Type B pancreatic cell (in vitro differentiated cells): ENCODE data around the gene PRKX. TPM values are rescaled to one million over a fixed set of nuclear protein-coding genes. Genes with fewer than 3 reads are reported as not detected.
"Not testable (repeated sequence)": the region's sequence is repeated elsewhere in the genome, so short reads cannot be mapped to it uniquely, and the experiment has no call there.

Experiments used
- DNase-seq: peaks from one replicate; pipeline ENCODE4 v3.0.0; 2021; ENCODE audit warnings: mixed read lengths; ENCODE audit not compliant: unreplicated experiment; ENCODE audit errors: extremely low spot score
- H3K27ac Mint-ChIP-seq: 2 replicates; pipeline ENCODE4 v1.8.0; 2021; ENCODE audit warnings: mild to moderate bottlenecking, mixed read lengths
- H3K27me3 Mint-ChIP-seq: 2 replicates; pipeline ENCODE4 v1.8.0; 2021; ENCODE audit warnings: mixed read lengths
- H3K36me3 Mint-ChIP-seq: 2 replicates; pipeline ENCODE4 v1.8.0; 2021; ENCODE audit warnings: mixed read lengths
- H3K4me1 Mint-ChIP-seq: one replicate; pipeline ENCODE4 v1.8.0; 2021; ENCODE audit warnings: mixed read lengths; ENCODE audit not compliant: unreplicated experiment
- H3K4me3 Mint-ChIP-seq: 2 replicates; pipeline ENCODE4 v1.8.0; 2021; ENCODE audit warnings: mild to moderate bottlenecking, mixed read lengths
- H3K9me3 Mint-ChIP-seq: 2 replicates; pipeline ENCODE4 v1.8.0; 2021; ENCODE audit warnings: mixed read lengths
- CTCF ChIP-seq: fragments of 200-600 bp; sonication (generic); conservative IDR thresholded peaks from 2 replicates; pipeline ENCODE4 v1.5.0; 2021; ENCODE audit warnings: antibody characterized with exemption, mild to moderate bottlenecking
- total RNA-seq: library from RNA; stranded (reverse); gene quantifications from 2 replicates; pipeline ENCODE4 v1.2.1, GENCODE V29; 2021; ENCODE audit warnings: low replicate concordance

The PRKX gene
- total RNA-seq, 1 donor from 2014 or later: 78.9 TPM

- no peak for DNase-seq
- peak overlapping the region; percentile 20 for H3K27ac Mint-ChIP-seq
- TF ChIP-seq CTCF: peak; percentile 86
These were observed 62.2 kb downstream of the PRKX start for GRCh38 chrX:3651277-3651676.

GRCh38 chrX:3648084-3648483 is 65.4 kb downstream of the PRKX start:
- H3K4me1 Mint-ChIP-seq: no peaks in the 10 kb centered on the region
- no peak for TF ChIP-seq CTCF
- H3K27ac Mint-ChIP-seq: no peak overlapping the region
- no peaks in the 10 kb centered on the region for H3K27me3 Mint-ChIP-seq
- no peak for DNase-seq
- H3K9me3 Mint-ChIP-seq: no peaks in the 10 kb centered on the region
- peaks cover 35% of the 10 kb centered on the region for H3K36me3 Mint-ChIP-seq
- no peak overlapping the region for H3K4me3 Mint-ChIP-seq

More at GRCh38 chrX:3651277-3651676, 62.2 kb downstream of the PRKX start:
- H3K4me1 Mint-ChIP-seq: no peaks in the 10 kb centered on the region
- H3K27me3 Mint-ChIP-seq: no peaks in the 10 kb centered on the region
- peaks cover 9% of the 10 kb centered on the region for H3K36me3 Mint-ChIP-seq
- H3K4me3 Mint-ChIP-seq: no peak overlapping the region
- no peaks in the 10 kb centered on the region for H3K9me3 Mint-ChIP-seq

- not testable (repeated sequence) for H3K27ac Mint-ChIP-seq, H3K27me3 Mint-ChIP-seq, H3K4me1 Mint-ChIP-seq, H3K4me3 Mint-ChIP-seq, DNase-seq, H3K9me3 Mint-ChIP-seq
- peaks cover 40% of the 10 kb centered on the region for H3K36me3 Mint-ChIP-seq
These were observed 73.4 kb downstream of the PRKX start for GRCh38 chrX:3639858-3640631.

- H3K27me3 Mint-ChIP-seq: no peaks in the 10 kb centered on the region
- H3K27ac Mint-ChIP-seq: no peak overlapping the region
- no peak for DNase-seq
- H3K36me3 Mint-ChIP-seq: peaks cover 32% of the 10 kb centered on the region
- TF ChIP-seq CTCF: no peak
- H3K4me1 Mint-ChIP-seq: no peaks in the 10 kb centered on the region
- H3K9me3 Mint-ChIP-seq: no peaks in the 10 kb centered on the region
- H3K4me3 Mint-ChIP-seq: no peak overlapping the region
These were observed 74.2 kb downstream of the PRKX start for GRCh38 chrX:3639236-3639635.

GRCh38 chrX:3638280-3638873 is 75.1 kb downstream of the PRKX start:
- H3K4me1 Mint-ChIP-seq: no peaks in the 10 kb centered on the region
- H3K9me3 Mint-ChIP-seq: no peaks in the 10 kb centered on the region
- H3K36me3 Mint-ChIP-seq: peaks cover 23% of the 10 kb centered on the region
- H3K27me3 Mint-ChIP-seq: no peaks in the 10 kb centered on the region
- H3K4me3 Mint-ChIP-seq: no peak overlapping the region
- no peak overlapping the region for H3K27ac Mint-ChIP-seq
- no peak for DNase-seq
- peak; percentile 94 for TF ChIP-seq CTCF

- TF ChIP-seq CTCF: no peak
- Mint-ChIP-seq H3K4me3 (no peak overlapping the region), H3K36me3 (peaks cover 28% of the 10 kb centered on the region), H3K9me3 (no peaks in the 10 kb centered on the region), H3K4me1 (no peaks in the 10 kb centered on the region), H3K27ac (no peak overlapping the region), H3K27me3 (no peaks in the 10 kb centered on the region)
- DNase-seq: no peak
These were observed 76.6 kb downstream of the PRKX start for GRCh38 chrX:3636803-3637202.
